ENCODE results near the gene PRKCZ.

Gene PRKCZ

DNA sequence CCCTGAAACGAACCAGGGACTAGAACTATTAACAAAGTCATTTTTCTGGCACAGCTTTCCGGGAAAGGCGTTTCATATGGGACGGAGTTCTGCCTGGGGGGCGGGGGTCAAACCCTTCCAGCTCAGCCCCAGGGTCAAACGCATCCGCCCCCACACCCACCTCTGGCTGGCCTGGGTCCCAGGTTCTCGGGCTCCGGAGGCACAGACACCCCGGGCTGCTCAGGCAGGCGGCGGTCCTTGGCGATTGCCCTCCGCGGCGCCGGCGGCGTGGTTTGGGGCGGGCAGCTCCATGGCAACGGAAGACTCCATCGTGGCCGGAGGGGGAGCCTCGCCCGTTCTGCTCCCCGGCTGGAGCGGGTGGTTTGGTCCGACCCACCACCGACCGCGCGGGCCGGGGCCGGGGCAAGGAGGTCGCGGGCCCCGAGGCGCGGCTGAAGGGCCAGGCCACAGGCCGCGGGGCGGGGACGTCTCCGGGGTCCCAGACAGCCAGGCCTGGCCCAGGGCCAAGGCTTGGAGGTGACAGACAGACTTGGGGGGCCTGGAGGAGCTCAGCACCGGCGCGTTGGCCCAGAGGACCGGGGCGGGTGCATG lies 46.6 kb upstream of the PRKCZ start, which contains the start of gene CFAP74:
TSS of gene CFAP74 (minus strand) at position 246 of the 591 bp plus-strand sequence. CDS start 12,830 bp downstream, outside the sequence.
- no peaks in the 10 kb centered on the region for H3K27me3 ChIP-seq (ENCODE audit: low read depth, low read length)
- no peak within 1 kb of the TSS for H3K27ac ChIP-seq (ENCODE audit: low read length)
- H3K4me3 ChIP-seq (ENCODE audit: low read length): no peak within 1 kb of the TSS
- H3K79me2 ChIP-seq (ENCODE audit: low read length): no peaks in the 10 kb centered on the region
- H3K9me3 ChIP-seq (ENCODE audit: insufficient read depth, low read length): no peaks in the 10 kb centered on the region
- no peak within 1 kb of the TSS for H3K4me2 ChIP-seq (ENCODE audit: low read length)
- H3K9ac ChIP-seq (ENCODE audit: low read length): no peak within 1 kb of the TSS
- no peak within 1 kb of the TSS for H2AFZ ChIP-seq (ENCODE audit: low read depth, low read length)
- no peaks in the 10 kb centered on the region for H4K20me1 ChIP-seq (ENCODE audit: insufficient read depth, low read length)
- no peaks in the 10 kb centered on the region for H3K36me3 ChIP-seq (replicated peaks; ENCODE audit: low read depth, low read length)
- H3K4me1 ChIP-seq (ENCODE audit: low read length): no peaks in the 10 kb centered on the region
- no peak for TF ChIP-seq EZH2phosphoT487 (IDR thresholded peaks at IDR 0.05; ENCODE audit: low read depth)
- TF ChIP-seq, protein P1, sequence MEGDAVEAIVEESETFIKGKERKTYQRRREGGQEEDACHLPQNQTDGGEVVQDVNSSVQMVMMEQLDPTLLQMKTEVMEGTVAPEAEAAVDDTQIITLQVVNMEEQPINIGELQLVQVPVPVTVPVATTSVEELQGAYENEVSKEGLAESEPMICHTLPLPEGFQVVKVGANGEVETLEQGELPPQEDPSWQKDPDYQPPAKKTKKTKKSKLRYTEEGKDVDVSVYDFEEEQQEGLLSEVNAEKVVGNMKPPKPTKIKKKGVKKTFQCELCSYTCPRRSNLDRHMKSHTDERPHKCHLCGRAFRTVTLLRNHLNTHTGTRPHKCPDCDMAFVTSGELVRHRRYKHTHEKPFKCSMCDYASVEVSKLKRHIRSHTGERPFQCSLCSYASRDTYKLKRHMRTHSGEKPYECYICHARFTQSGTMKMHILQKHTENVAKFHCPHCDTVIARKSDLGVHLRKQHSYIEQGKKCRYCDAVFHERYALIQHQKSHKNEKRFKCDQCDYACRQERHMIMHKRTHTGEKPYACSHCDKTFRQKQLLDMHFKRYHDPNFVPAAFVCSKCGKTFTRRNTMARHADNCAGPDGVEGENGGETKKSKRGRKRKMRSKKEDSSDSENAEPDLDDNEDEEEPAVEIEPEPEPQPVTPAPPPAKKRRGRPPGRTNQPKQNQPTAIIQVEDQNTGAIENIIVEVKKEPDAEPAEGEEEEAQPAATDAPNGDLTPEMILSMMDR (IDR thresholded peaks at IDR 0.05; ENCODE audit: low read depth, low read length): no peak

DNA sequence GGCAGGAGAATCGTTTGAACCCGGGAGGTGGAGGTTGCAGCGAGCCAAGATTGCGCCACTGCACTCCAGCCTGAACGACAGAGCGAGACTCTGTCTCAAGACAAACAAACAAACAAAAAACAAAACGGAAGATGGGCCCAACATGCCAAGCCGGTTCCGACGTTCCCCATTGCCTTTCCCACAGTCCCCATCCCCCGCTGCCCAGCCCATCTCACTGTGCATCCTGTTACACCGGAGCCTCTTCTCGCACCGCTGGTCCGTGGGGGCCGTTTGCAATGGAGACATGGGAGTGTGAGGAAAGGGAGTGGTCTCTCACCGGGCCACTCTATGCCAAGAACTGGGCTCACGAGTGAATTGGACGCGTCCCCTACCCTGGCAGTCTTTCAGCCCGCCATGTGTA lies 45.4 kb upstream of the PRKCZ start:
- Histone ChIP-seq H2AFZ (ENCODE audit: low read depth, low read length) (no peak overlapping the region), H3K4me2 (ENCODE audit: low read length) (no peak overlapping the region), H3K9ac (ENCODE audit: low read length) (no peak overlapping the region), H3K79me2 (ENCODE audit: low read length) (no peaks in the 10 kb centered on the region), H3K4me3 (ENCODE audit: low read length) (no peak overlapping the region), H3K36me3 (replicated peaks; ENCODE audit: low read depth, low read length) (no peaks in the 10 kb centered on the region), H3K4me1 (ENCODE audit: low read length) (no peaks in the 10 kb centered on the region), H3K27me3 (ENCODE audit: low read depth, low read length) (no peaks in the 10 kb centered on the region), H3K27ac (ENCODE audit: low read length) (no peak overlapping the region), H3K9me3 (ENCODE audit: insufficient read depth, low read length) (no peaks in the 10 kb centered on the region), H4K20me1 (ENCODE audit: insufficient read depth, low read length) (no peaks in the 10 kb centered on the region)
- TF ChIP-seq, protein P1 (IDR thresholded peaks at IDR 0.05; ENCODE audit: low read depth, low read length): no peak
- TF ChIP-seq EZH2phosphoT487 (IDR thresholded peaks at IDR 0.05; ENCODE audit: low read depth): no peak

DNA sequence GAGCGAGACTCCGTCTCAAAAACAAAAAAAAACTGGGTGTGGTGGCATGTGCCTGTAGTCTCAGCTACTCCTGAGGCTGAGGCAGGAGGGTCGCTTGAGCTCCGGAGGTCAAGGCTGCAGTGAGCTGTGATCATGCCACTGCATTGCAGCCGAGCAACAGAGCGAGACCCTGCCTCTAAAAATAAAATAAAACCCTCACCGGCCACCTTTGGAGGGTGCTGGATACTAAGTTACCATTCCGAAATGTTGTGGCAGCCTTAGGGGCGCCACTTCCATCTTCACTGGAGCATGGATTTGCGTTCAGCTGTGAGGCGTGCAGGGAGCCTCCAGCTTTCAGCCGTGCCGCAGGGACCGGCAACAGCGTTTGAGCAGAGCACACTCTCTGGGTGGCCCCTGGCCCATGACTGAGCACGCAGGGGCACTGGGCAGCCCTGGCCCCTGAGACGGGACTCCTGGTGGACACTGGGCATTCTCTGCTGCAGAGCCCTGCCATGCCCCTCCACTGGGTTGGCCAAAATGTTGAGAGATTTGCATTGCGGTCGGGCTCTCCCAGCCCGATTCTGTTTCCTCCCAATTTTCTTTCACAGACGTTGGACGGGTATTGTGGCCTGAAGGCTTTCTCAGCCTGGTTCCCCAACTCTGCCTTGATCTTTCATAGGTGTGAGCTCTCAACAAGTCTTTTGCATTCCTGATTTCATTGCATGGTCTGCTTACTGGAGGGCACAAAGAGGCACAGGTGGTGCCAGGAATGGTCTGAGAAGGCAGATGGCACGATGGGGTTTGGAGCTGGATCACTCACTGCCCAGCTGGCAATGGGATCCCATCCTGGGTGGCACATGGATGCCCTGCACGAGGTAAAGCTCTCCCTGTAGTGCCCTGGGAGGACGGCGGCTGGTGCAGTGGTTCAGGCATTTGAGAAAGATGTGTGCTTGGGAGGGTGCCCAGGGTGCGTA lies 40.8 kb upstream of the PRKCZ start:
- TF ChIP-seq EZH2phosphoT487 (IDR thresholded peaks at IDR 0.05; ENCODE audit: low read depth): no peak
- TF ChIP-seq, protein P1 (IDR thresholded peaks at IDR 0.05; ENCODE audit: low read depth, low read length): no peak
- Histone ChIP-seq H3K27ac (ENCODE audit: low read length) (no peak overlapping the region), H2AFZ (ENCODE audit: low read depth, low read length) (no peak overlapping the region), H3K4me3 (ENCODE audit: low read length) (no peak overlapping the region), H3K27me3 (ENCODE audit: low read depth, low read length) (no peaks in the 10 kb centered on the region), H3K4me2 (ENCODE audit: low read length) (no peak overlapping the region), H3K36me3 (replicated peaks; ENCODE audit: low read depth, low read length) (no peaks in the 10 kb centered on the region), H3K9ac (ENCODE audit: low read length) (no peak overlapping the region), H3K4me1 (ENCODE audit: low read length) (no peaks in the 10 kb centered on the region), H3K9me3 (ENCODE audit: insufficient read depth, low read length) (no peaks in the 10 kb centered on the region), H3K79me2 (ENCODE audit: low read length) (no peaks in the 10 kb centered on the region), H4K20me1 (ENCODE audit: insufficient read depth, low read length) (no peaks in the 10 kb centered on the region)

DNA sequence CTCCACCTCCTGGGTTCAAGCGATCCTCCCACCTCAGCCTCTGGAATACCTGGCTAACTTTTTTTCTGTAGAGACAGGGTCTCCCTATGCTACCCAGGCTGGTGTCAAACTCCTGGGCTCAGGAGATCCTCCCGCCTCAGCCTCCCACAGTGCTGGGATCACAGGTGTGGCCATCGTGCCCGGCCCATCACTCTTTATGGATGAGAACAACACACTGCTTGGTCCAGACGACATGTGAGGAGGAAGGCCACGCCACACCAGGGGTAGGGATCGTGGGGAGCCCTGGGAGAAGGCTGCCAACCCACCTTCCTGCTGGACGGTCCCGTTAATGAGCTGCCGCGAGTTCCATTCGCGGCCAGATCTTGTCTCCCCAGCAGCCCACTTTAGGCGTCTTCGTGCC lies 36.0 kb upstream of the PRKCZ start:
- Histone ChIP-seq H2AFZ (ENCODE audit: low read depth, low read length) (no peak overlapping the region), H3K36me3 (replicated peaks; ENCODE audit: low read depth, low read length) (no peaks in the 10 kb centered on the region), H3K4me1 (ENCODE audit: low read length) (no peaks in the 10 kb centered on the region), H3K79me2 (ENCODE audit: low read length) (no peaks in the 10 kb centered on the region), H3K9ac (ENCODE audit: low read length) (no peak overlapping the region), H3K9me3 (ENCODE audit: insufficient read depth, low read length) (no peaks in the 10 kb centered on the region), H3K27ac (ENCODE audit: low read length) (no peak overlapping the region), H4K20me1 (ENCODE audit: insufficient read depth, low read length) (no peaks in the 10 kb centered on the region), H3K27me3 (ENCODE audit: low read depth, low read length) (no peaks in the 10 kb centered on the region; the same call in 1 of the 2 replicates), H3K4me3 (ENCODE audit: low read length) (no peak overlapping the region), H3K4me2 (ENCODE audit: low read length) (no peak overlapping the region)
- TF ChIP-seq, protein P1 (IDR thresholded peaks at IDR 0.05; ENCODE audit: low read depth, low read length): no peak
- no peak for TF ChIP-seq EZH2phosphoT487 (IDR thresholded peaks at IDR 0.05; ENCODE audit: low read depth)

Measured in OCI-LY3 (cell line).